Esophagus squamous epithelium (tissue), 5 donors: ENCODE results near the gene SUDS3. TPM values are rescaled to one million over a fixed set of nuclear protein-coding genes. Genes with fewer than 3 reads are reported as not detected.
"Not testable (repeated sequence)": the region's sequence is repeated elsewhere in the genome, so short reads cannot be mapped to it uniquely, and the experiment has no call there.

Experiments used
- DNase-seq: peaks from one replicate; lab custom pipeline; 2025; lab: John Stamatoyannopoulos, UW
- H3K27ac ChIP-seq, 4 donors: fragments of 200-600 bp; sonication (generic); one replicate each; pipeline ENCODE4 v1.5.1; 2016 to 2019; ENCODE audit warnings: mild to moderate bottlenecking in 1 of 4
- H3K27me3 ChIP-seq, 4 donors: fragments of 200-600 bp; sonication (generic); 1 replicate in 3 of 4; 2 replicates in 1 of 4; pipeline versions ENCODE4 v1.5.1 to v1.6.0; 2017 to 2021; ENCODE audit warnings: antibody characterized with exemption in 1 of 4
- H3K36me3 ChIP-seq, 3 donors: fragments of 200-600 bp; sonication (generic); one replicate each; pipeline ENCODE4 v1.5.1; 2016 to 2019
- H3K4me1 ChIP-seq, 3 donors: fragments of 200-600 bp; sonication (generic); one replicate each; pipeline ENCODE4 v1.5.1; 2017 to 2019
- H3K4me3 ChIP-seq, 4 donors: fragments of 200-600 bp; sonication (generic); 1 replicate in 3 of 4; 2 replicates in 1 of 4; pipeline ENCODE4 v1.5.1; 2016 to 2019; ENCODE audit warnings: mild to moderate bottlenecking in 2 of 4, moderate library complexity in 1 of 4
- H3K9me3 ChIP-seq, 3 donors: fragments of 200-600 bp; sonication (generic); one replicate each; pipeline ENCODE4 v1.5.1; 2016 to 2019
- CTCF ChIP-seq, 6 experiments: fragments of 450-650 bp in 4 of 6; fragments of 200-600 bp in 2 of 6; sonication (generic) in 2 of 6; IDR thresholded peaks; one replicate each; pipeline ENCODE4 v1.5.1; 2016 to 2019; ENCODE audit warnings: antibody characterized with exemption in 6 of 6, mild to moderate bottlenecking in 4 of 6, moderate library complexity in 4 of 6
- POLR2A ChIP-seq, 4 donors: fragments of 450-650 bp; IDR thresholded peaks; one replicate each; pipeline ENCODE4 v1.6.1; 2017; ENCODE audit warnings: antibody characterized with exemption in 4 of 4, mild to moderate bottlenecking in 4 of 4, moderate library complexity in 3 of 4
- WGBS, 2 donors: methylation state at CpG; one replicate each; pipeline ENCODE4 v1.1.5; 2018; 5-methylcytosine and 5-hydroxymethylcytosine counted together
- intact Hi-C: fragments of 100-400 bp; cut with DNase I; formaldehyde crosslinking; loops from one replicate; pipeline ENCODE4 v1.15.0; 2022
- total RNA-seq, 4 donors: library from RNA; depleted of rRNA; stranded (reverse); fragments of >200 nt; gene quantifications; one replicate each; pipeline ENCODE4 v1.1.0, GENCODE V29; 2016
- donor health status: DM: yes; HTN: yes; CAD: no.

The SUDS3 gene
- total RNA-seq, 4 donors from 2014 or later: 43.3 to 55.0 (median 44.8) TPM

DNA sequence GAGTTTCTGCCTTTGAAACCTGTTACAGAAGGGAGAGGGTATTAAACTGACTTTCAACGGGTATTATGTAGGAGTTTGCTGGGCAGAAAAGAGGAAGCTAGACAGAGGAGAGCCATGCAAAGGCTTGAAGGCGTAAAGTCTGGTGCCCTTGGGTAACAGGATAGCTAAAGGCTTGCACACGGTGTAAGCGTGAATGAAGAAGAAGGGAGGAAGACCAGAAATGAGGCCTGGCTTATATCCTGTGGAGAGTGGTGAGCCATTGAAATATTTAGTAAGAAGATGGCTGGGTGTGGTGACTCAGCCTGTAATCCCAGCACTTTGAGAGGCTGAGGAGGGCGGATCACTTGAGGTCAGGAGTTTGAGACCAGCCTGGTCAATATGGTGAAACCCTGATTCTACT lies 22.6 kb downstream of the SUDS3 start:
- H3K27ac ChIP-seq: no peak overlapping the region
- peaks cover 0 to 99% (median 7%) of the 10 kb centered on the region in 3 donors for H3K36me3 ChIP-seq
- H3K9me3 ChIP-seq: no peaks in the 10 kb centered on the region
- peaks cover 0 to 5% (median 0%) of the 10 kb centered on the region in 3 donors for H3K4me1 ChIP-seq
- no peak for TF ChIP-seq CTCF (IDR thresholded peaks at IDR 0.05)
- no peak for TF ChIP-seq POLR2A (IDR thresholded peaks at IDR 0.05)
- no peak for DNase-seq
- H3K27me3 ChIP-seq: no peaks in the 10 kb centered on the region
- no peak overlapping the region for H3K4me3 ChIP-seq
- intact Hi-C loops: no loop called here
- 74 to 92% methylated on average over 5 of the region's 5 CpGs for WGBS, 2 donors

GRCh38 chr12:118402251-118402650 lies 25.9 kb downstream of the SUDS3 start:
- Histone ChIP-seq H3K4me3 (no peak overlapping the region), H3K4me1 (peaks cover 0 to 5% (median 0%) of the 10 kb centered on the region in 3 donors), H3K36me3 (peaks cover 0 to 95% (median 15%) of the 10 kb centered on the region in 3 donors), H3K9me3 (no peaks in the 10 kb centered on the region), H3K27me3 (no peaks in the 10 kb centered on the region), H3K27ac (no peak overlapping the region)
- DNase-seq: no peak
- no peak for TF ChIP-seq CTCF (IDR thresholded peaks at IDR 0.05)
- no peak for TF ChIP-seq POLR2A (IDR thresholded peaks at IDR 0.05)
- intact Hi-C loops: loop anchor here (10.0 kb wide), 1 partner anchor 1143 kb away; no protein-coding TSS in a partner anchor
- 63% methylated on average over 6 of the region's 6 CpGs for WGBS, 2 donors

GRCh38 chr12:118404876-118405521 lies 28.6 kb downstream of the SUDS3 start:
- Histone ChIP-seq H3K9me3 (no peaks in the 10 kb centered on the region), H3K27me3 (no peaks in the 10 kb centered on the region), H3K36me3 (peaks cover 0 to 95% (median 10%) of the 10 kb centered on the region in 3 donors), H3K4me3 (no peak overlapping the region), H3K4me1 (no peaks in the 10 kb centered on the region), H3K27ac (no peak overlapping the region)
- intact Hi-C loops: loop anchor here (10.0 kb wide), 1 partner anchor 1140 kb away; no protein-coding TSS in a partner anchor
- DNase-seq: no peak
- TF ChIP-seq CTCF (IDR thresholded peaks at IDR 0.05): peak; percentile 38 to 74 (median 59)
- TF ChIP-seq POLR2A (IDR thresholded peaks at IDR 0.05): no peak
- 41 to 43% methylated on average over 4 of the region's 4 CpGs for WGBS, 2 donors

- DNase-seq, H3K4me3 ChIP-seq, H3K27ac ChIP-seq, H3K9me3 ChIP-seq, H3K27me3 ChIP-seq: not testable (repeated sequence)
- intact Hi-C loops: loop anchor here (10.0 kb wide), 1 partner anchor 1137 kb away; no protein-coding TSS in a partner anchor
- 81 to 91% methylated on average over 6 to 8 of the region's 8 CpGs for WGBS, 2 donors
- Histone ChIP-seq H3K4me1 (peaks cover 0 to 10% (median 0%) of the 10 kb centered on the region in 3 donors), H3K36me3 (peaks cover 7 to 96% (median 19%) of the 10 kb centered on the region in 3 donors)
Measured at GRCh38 chr12:118408241-118408640, 31.9 kb downstream of the SUDS3 start.

DNA sequence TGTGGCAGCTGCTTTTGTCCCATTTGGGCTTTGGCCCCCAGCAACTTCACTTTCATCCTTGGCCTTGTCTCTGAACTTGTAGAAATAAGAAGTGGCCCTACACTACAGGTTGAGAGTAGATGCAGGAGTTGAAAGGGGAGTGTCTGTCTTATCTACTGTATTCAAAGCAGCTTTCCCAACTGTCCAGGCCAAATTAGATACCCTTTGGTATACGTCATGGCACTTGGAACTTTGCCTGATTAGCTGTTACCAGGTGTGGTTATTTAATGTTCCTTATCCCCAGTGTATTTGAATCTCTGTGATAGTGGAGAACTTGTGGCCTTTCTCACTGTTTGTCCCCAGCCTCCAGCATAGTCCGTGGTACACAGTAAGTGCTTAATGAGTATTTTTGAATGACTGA lies 33.5 kb downstream of the SUDS3 start:
- H3K4me3 ChIP-seq: no peak overlapping the region
- peaks cover 7 to 97% (median 28%) of the 10 kb centered on the region in 3 donors for H3K36me3 ChIP-seq
- H3K27ac ChIP-seq: no peak overlapping the region
- H3K4me1 ChIP-seq: peaks cover 0 to 13% (median 0%) of the 10 kb centered on the region in 3 donors
- no peaks in the 10 kb centered on the region for H3K27me3 ChIP-seq
- no peak for TF ChIP-seq CTCF (IDR thresholded peaks at IDR 0.05)
- TF ChIP-seq POLR2A (IDR thresholded peaks at IDR 0.05): no peak
- 86 to 95% methylated on average over 2 of the region's 2 CpGs for WGBS, 2 donors
- DNase-seq: no peak
- intact Hi-C loops: loop anchor here (10.0 kb wide), 1 partner anchor 1135 kb away; no protein-coding TSS in a partner anchor
- H3K9me3 ChIP-seq: no peaks in the 10 kb centered on the region
